ENCODE measurements around the gene PNLIPRP1.

The PNLIPRP1 gene

DNA sequence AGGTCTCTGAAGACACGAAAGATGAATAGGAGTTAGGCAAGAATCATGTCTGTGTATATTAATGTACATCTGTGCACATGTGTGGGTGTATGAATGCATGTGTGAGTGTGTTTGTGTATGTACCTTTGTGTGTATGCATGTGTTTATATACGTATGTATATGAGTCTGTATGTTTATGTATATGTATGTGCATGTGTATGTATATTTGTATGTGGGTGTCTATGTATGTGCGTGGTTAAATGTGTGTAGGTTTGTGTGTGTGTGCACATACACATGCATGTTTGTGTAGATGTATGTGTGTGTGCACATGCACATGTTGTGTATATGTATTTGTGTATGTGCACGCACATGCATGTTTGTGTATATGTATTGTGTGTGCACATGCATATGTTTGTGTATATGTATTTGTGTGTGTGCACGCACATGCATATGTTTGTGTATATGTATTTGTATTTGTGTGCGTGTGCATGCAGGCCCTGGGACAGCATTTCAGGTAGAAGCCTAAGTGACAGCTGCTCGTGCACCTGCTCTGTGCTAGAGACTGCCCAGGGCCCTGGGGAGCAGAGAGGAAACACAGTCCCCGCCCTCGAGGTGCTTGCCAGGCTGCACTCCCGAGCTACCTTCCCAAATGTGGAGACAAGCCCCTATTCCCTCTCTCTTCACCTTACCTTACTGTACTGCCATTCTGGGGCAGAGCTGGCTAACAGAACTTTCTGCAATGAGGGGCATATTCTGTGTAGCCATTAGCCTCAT is 12.1 kb downstream of the PNLIPRP1 start:
- no peak for DNase-seq

DNA sequence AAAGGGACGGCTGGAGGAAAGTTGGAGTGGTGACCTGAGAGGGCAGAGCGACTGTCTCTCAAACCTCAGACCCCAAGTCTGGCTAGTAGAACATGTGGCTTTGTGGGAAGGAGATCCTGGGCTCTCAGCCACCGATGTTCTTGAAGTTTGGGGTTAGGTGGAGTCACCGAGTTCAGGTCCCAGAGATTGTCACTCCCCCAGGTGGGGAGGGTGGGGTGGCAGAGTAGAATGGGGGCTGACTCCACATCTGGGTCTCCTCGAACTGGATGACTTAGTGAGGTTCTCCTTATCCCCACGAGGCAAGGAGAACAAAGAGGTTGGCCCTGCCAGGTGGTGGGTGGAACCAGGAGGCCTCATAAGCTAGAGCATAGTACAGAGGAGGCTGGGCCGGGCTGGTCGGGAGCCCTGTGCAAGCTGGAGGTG is 15.3 kb downstream of the PNLIPRP1 start:
- DNase-seq = no peak

DNA sequence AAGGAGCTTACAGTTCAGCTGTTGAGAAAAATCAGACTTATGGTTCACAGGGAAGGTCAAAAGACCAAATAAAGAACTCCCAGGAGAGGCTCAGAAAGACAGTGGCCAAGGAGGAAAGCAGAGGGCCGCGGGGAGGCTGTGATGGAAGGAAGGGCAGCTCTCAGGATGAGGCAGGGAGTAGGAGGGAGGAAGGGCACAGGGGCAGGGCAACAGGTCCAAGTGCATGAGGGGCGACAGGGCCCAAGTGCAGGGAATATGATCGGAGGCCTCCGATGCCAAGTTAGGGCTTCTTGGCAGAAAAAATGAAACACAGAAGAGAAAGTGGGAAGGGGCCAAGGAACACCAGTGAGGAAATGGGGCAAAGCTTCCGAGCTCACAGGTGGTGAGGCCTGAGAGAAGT is 16.6 kb downstream of the PNLIPRP1 start:
- DNase-seq = no peak

DNA sequence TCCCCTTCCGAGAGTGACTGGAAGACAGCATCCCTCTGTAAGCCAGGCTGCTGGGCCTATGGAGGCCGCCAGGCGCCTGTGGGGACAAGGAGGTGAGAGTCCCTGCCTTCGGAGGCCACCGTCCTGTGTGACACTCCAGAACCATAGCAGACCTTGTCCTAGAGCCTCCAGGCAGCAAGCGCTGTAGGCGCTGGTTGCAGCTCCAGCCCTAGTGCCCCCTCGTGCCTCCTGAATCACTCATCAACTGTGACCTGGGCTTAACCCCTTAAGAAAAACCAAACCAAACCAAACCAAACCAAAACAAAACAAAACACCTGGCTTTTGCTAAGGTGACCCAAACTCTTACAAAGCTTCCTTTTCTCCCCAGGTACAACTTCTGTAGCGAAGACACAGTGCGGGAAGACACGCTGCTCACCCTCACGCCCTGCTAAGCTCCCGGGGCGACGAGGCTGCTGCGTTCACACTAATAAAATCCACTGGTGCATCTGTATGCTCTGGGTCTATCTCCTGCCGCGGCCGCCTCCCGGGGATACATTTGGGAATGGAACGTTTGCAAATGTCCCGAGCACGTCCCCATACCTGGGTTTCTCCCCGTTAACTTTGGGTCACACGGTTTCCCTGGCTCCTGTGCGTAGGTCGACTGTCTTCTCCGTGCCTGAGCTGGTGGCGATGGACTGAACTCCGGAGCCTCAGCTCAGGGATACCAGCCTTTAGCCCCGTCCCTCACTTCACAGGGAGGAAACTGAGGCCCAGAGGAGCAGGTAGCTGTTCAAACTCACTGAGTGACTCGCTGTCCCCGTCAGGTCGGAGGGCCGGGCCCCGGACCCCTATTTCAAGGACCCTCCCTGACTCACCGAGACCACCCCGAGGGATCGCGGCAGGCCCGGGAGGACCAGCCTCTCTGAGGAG is 18.2 kb downstream of the PNLIPRP1 start:
- DNase-seq = no peak

DNA sequence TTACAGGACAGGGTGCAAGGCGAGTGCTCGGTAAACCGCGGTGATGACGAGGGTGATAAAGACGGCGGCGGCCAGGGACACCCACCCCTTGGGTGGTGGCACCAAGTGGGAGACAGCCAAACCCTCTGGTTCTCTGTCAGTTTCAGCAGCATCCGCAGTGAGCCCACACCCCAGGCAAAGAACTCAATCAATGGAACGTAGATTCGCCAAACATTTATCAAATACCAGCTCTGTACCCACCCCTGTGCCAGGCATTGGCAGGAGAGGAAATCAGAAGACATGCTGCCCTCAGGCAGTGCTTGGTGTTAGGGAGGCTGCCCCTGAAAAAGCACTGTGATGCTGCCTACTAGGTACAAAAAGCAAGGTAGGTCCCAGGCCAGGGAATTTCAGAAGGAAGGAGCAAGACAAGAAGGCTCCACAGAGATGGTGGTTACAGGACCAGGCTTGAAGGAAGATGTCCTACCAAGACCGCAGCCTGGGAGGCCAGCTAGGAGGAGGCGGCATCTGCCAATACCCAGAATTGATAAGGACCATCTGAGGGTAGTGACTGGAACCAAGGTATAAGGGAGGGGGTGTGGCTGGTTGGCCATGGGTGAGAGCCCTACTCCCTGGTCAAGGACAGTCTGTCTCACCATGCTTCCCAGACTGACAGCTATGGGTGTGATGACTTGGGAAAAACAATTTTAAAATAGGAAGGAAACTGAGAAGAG is 19.8 kb downstream of the PNLIPRP1 start:
- DNase-seq = no peak

DNA sequence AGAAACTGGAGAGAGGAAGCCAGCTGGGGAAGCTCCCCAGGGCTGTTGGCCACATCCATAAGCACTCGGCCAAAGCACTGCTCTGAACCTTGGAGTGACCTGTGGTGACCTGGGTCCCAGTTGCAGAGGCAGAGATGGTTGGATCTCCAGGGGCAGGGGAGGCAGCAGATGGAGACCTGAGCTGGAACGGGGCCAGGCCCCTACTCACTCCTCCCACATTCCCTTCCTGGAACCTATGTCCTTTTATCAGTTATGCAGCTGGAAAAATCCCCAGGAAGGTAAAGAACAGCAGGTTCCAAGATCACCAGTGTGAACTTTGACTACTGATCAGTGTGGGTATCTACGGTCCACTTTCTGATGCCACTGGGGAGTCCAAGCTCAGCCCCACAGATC is 20.4 kb downstream of the PNLIPRP1 start:
- DNase-seq = no peak

DNA sequence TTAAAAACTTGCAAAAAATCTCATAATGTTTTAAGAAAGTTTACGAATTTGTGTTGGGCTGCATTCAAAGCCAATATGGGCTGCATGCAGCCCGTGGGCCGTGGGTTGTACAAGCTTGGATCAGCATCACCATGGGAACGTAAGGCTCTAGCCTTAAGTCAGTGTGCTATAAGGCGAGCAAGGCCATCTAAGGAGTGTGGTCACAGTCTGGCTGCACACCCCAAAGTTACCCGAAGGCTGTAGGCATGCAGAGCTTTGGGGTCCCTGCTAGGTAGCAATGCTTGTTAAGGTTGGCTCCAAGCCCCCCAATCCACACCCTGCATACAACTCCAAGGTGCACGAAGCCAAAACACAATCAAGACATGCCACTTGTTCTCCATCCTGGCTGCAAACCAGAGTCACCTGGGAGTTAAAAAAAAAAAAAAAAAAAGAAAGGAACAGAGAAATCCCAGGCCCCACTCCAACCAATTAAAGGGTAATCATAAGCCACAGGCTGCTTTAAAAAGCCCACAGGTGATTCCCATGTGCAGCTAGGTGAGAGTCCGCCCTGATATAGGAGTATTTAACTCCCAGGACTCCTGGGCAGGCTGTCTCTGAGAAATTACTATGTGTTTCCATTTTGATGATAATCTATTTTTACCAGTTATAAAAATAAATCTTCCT is 21.5 kb downstream of the PNLIPRP1 start:
- DNase-seq = no peak

DNA sequence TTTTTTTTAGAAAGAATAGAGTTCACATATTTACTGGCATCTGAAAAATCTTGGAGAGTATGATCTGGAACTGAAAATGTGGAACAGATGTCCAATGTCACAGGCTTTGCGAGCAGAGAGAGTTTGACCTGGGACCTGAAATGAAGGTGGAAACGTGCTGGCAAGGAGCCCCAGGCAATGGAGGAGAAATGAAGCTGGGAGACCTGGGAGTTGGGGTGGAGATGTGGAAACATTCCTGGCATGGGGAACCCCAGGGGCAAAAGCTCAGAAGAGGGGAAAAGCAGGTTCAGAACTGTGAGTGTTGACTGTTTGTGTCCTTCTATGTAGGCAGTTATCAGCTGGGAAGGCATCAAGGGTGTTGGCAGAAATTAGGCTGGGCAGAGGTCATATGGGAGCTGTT is 22.7 kb downstream of the PNLIPRP1 start:
- DNase-seq = no peak

DNA sequence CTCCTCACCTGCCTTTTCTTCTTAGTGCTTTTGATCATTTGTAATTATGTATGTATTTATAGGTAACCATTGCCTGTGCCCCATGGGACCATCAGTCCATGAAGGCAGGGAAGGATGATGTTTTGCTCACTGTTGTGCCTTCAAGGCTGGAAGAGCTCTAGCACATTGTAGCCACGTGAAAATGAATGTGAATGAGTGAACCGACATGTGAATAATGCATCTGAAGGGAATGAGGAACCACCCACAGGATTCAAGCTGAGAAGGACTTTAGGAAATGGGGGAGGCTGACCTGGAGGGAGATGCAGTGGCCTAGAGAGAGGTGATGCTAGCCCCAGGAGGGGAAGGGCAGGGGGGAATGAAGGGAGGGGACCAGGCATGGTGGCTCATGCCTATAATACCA is 24.0 kb downstream of the PNLIPRP1 start:
- DNase-seq = no peak

DNA sequence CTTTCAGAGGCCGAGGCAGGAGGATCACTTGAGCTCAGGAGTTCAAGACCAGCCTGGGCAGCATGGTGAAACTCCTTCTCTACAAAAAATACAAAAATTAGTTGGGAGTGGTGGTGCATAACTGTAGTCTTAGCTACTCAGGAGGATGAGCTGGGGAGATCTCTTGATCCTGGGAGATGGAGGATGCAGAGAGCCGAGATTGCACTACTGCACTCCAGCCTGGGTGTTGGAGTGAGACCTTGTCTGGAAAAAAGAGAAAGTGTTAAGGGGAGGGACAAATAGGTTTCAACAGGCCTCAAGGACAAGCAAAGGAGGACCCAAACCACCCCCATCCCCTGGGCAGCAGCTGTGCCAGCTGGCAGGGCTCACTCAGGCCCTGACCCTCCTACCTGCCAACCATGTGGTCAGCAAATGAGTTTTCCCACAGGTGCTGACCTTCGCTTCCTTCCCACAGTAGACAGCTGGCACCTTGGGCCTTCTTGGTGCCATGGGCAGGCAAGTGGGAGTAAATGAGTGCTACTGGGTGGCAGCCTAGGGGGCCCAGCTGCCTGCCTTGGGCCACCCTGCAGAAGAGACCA is 24.5 kb downstream of the PNLIPRP1 start:
- DNase-seq = no peak

DNA sequence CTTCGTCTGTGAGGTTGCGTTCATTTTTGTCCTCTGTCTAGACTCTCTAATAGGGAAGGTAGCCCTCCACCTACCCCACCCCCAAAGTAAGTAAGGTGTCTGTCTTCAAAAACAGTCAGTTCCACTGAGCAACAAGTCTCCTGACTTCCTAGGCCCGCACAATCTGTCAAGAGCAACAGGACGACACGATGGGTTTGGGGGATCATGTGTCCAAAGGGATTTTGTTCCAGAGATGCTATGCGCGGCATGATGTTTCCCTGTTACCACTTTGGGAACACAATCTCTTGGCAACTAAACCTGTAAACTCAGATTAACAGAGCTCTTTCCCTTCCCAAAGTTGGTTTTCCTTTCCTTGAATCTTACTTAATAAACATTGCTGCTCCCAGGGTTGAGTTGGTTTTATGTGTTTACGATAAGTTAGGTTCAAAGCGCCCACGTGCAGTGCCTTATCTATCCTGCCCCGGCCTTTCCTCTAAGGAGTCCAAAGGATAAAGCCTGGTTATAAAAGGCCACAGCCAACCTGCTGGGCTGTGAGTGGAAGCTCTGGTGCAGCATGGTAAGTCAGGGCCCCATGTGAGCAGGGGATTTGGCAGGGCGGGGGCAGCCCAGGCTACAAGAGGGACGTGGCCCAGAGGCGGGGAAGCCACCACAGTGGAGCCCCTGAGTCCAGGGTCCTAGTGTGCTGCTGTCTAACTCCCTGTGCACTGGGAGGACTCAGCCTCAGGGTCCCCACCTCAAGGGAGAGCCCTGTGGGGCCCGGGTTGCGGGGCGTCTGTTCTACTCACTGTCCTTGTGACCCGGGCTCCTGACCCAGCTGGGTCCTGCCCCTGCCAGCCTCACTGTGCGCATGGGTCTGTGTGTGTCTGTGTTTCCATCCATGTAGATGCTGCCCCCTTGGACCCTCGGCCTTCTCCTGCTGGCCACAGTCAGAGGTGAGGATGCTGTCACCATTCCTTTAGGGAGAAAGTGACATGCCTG is 30.0 kb downstream of the PNLIPRP1 start, which contains the start of gene PNLIPRP2:
Gene PNLIPRP2 (plus strand): TSS at position 531 of the 978 bp plus-strand sequence.
- DNase-seq = no peak

DNA sequence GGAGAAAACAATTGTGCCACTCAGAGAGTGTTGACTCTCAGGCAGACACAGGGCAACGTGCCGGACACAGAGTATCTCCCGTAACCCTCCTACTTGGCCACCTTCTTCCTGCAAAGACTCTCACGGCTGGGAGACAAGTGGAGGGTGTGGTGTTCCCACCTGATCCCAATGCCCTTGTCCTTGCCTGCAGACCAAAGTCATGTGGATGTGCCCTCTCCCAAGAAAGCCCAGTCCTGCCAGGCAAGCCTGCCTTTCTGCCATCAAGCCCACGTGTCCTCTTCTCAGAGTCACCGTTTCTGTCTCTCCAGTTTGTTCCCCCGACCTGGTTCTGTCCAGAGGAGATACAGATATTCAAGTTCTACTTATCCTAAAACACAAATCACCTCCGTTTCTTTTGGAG is 30.7 kb downstream of the PNLIPRP1 start:
- no peak for DNase-seq

DNA sequence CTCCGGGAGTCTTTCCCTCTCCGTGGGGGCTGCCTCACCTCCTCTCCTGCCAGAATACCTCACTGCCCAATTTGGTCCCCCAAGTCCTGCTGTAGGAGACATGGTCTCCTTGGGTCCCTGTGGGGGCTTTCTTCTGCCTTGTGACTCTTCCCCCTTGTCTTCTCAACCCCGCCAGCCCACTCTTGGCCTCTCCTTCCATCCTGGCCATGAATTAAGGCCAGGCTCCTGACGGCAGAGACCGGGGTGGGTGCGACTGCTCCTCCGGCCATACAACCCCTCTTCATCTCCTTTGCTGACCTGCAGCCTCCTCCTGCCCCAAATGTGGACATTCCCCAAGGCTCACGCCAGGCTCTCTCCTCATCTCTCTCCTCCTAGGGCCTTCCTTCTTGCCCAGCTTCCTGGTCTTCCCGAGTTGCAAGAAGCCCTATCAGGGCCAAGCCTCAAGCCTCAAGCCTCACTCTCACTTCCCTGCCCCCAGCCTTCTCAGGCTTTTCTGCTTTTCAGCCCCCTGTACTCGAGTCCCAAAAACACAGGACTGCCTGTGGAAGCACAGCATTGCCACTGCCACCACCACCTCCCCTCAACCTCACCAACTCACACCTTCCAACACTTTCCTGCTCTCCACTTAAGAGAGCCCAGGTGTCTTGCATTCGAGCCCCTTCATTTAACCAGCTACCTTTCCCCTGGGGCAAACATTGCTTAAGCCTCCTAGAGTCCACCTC is 31.3 kb downstream of the PNLIPRP1 start:
- DNase-seq = no peak

DNA sequence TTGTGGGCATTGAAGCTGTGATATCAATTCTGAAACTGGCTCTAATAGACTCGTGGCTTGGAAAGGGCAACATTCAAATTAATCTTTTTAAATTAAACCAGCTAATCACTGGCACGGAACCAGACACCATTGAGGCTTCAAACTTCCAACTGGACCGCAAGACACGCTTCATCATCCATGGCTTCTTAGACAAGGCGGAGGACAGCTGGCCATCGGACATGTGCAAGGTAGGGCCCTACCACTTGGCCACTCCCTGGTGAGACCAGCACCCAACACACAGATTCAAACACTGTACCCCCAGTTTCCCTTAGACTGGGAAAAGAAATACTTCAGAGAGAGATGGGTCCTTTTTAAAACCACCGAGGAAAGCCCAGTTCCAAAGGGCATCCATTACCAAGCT is 35.1 kb downstream of the PNLIPRP1 start:
- no peak for DNase-seq

DNA sequence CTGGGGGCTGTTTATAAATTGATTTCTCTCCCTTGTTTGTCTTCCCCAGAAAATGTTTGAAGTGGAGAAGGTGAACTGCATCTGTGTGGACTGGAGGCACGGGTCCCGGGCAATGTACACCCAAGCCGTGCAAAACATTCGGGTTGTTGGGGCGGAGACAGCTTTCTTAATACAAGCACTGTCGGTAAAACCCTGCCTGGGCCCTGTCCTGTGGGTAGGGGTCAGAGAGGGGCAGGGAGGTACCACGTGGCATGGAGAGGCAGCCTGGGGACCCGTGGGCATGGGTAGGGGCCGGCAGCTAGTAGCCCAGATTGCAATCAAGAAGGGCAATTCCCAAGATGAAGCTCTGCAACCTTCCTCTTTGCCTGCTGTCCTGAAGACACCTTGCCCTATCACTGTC is 36.1 kb downstream of the PNLIPRP1 start:
- no peak for DNase-seq

DNA sequence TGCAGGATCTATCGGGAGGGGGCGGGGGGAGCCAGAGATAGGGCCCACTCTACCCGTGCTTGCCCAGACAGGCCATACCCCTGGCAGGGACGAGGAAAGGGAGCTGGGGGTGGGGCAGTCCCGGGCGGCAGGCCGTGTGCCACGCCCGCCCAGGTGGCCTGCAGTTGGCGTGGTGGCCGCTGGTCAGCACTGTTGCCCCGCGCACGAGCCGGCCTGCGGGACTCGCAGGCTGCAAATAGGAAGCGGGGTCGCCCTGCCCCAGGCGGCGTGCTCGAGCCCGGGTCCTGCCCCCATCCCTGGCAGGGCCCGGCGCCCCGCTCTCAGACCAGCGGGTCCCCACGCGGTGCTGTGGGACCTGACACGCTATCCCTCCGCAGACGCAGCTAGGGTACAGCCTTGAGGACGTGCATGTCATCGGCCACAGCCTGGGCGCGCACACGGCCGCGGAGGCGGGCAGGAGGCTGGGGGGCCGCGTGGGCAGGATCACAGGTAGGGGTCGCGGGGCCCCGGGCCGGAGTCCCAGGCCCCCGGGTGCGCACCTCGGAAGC is 36.7 kb downstream of the PNLIPRP1 start:
- no peak for DNase-seq

DNA sequence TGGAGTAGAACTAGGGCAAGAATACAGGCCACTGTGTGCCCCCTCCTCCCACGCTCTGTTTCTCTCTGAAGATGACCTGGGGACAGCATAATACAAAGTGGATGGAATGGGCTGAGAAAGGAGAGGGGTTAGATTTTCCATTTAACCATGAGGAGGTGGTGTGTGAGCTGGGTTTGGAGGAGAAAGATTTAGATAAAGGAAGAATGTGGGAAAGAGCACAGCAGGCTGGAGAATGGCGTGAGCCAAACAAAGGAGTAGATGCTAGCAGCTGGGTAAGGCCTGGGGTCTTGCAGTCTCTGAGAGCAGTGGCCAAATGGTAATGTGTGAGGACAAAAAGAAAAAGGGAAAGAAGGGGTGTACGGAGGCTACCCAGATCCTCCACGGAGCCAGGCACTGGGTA is 38.6 kb downstream of the PNLIPRP1 start:
- DNase-seq = no peak

DNA sequence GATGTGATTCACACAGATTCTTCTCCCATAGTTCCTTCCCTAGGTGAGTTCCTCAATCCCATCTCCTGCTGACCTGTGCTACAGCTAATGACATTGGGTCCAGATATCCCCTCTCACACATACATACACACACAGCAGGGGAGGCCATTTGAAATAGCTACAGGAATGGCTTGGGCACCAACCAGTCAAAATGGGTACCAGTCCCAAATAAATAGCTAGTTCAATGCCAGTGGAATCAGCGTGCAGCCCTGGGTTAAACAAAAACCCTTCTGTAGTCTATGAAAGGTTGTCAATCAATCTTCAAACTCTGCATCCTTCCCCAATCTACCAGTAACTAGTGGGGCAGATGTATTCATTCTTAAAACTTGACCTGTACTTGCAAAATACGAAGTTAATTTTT is 39.3 kb downstream of the PNLIPRP1 start:
- no peak for DNase-seq

DNA sequence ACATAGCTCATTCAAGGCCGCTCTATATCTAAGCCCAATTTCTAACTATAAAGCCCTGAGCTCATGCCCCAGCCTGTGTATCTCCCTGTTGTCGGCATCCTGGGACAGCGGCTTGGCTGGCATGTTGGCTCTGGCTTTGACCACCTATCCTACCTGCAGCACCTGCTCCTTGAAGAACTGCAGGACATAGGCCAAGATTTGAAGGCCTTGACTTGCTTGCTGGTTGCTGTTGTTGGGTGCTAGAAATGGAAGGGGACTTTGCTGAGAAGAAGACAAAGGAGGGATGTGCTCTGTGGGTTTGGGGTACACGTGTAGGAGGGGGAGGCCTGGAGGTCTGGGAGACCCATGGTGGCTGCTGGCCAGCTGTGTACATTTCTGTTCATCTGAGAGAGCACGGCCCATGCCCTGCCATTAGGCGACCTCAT is 41.1 kb downstream of the PNLIPRP1 start:
- DNase-seq = no peak

DNA sequence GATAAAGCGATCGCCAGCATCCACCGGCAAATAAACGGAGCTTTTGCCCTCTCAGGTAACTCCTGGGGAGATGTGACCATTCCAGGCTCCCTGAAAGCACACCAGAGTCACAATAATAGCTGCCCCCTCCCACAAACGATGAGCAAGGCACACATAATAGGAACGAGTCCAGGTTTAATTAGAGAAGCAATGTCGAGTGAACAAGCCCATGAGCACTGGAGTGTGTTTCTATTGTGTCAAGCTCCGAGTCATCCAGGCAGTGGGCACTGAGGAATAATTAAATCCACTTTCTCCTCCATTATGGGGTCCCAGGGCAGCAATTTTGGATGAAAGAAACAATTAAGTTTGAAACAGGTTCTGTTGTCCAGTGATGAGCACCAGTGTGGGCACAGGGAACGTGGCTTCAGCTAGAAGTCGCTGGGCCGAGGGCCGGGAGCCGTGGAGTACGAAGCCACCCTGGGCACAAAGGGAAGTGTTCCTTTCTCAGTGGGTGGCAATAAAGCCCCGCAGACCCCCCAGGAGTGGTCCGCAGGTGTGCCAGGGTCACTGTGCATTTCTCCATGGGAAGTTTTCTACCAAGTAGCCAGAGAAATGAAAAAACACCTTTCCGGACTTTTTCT is 41.9 kb downstream of the PNLIPRP1 start:
- no peak for DNase-seq

Measured in MV-4-11 (cell line).